ENCODE results near the gene ZNF555. TPM values are rescaled to one million over a fixed set of nuclear protein-coding genes. Genes with fewer than 3 reads are reported as not detected.

The ZNF555 gene
- total RNA-seq, 1 experiment from 2014 or later: 0.84 TPM

- no peak for ATAC-seq
- POLR2A ChIA-PET (ENCODE audit: unreplicated experiment): no interaction called here
- CTCF ChIA-PET: no interaction called here
Observed at GRCh38 chr19:2822846-2823245, 18.4 kb upstream of the ZNF555 start.

GRCh38 chr19:2823646-2824045 lies 17.6 kb upstream of the ZNF555 start:
- TF ChIP-seq EZH2 (IDR thresholded peaks at IDR 0.05; ENCODE audit: low read length, unreplicated experiment) (no peak), EZH2phosphoT487 (IDR thresholded peaks at IDR 0.05; ENCODE audit: borderline replicate concordance, low read length) (no peak), CTCF (conservative IDR thresholded peaks at IDR 0.05; ENCODE audit: low read depth, low read length) (no peak)
- no peak for DNase-seq
- intact Hi-C loops (cut with micrococcal nuclease): no loop called here
- H3K36me3 ChIP-seq (ENCODE audit: low read depth, low read length): no peaks in the 10 kb centered on the region
- no peaks in the 10 kb centered on the region for H4K20me1 ChIP-seq (ENCODE audit: low read length)
- H3K4me1 ChIP-seq (ENCODE audit: insufficient read depth, low read length): no peaks in the 10 kb centered on the region
- H3K27ac ChIP-seq (ENCODE audit: low read length): no peak overlapping the region
- no peak for ATAC-seq
- H3K9me2 ChIP-seq (replicated peaks; ENCODE audit: low read length): no peaks in the 10 kb centered on the region
- no peaks in the 10 kb centered on the region for H3K79me2 ChIP-seq (ENCODE audit: low read length)
- H3K27me3 ChIP-seq (ENCODE audit: low read length): no peaks in the 10 kb centered on the region
- no peak overlapping the region for H3K4me2 ChIP-seq (ENCODE audit: low read length)
- H3K4me3 ChIP-seq (ENCODE audit: low read length): no peak overlapping the region
- POLR2A ChIA-PET (ENCODE audit: unreplicated experiment): no interaction called here
- BruUV-seq (replicated peaks): no TSS peak
- no peaks in the 10 kb centered on the region for H3K9me3 ChIP-seq (ENCODE audit: low read length)
- no peak overlapping the region for H3K9ac ChIP-seq (ENCODE audit: low read length)
- no peak overlapping the region for H2AFZ ChIP-seq (ENCODE audit: low read length)
- CTCF ChIA-PET: no interaction called here
- no peaks in the 10 kb centered on the region for H3F3A ChIP-seq (ENCODE audit: low read length, unreplicated experiment)

More at GRCh38 chr19:2822846-2823245, 18.4 kb upstream of the ZNF555 start:
- TF ChIP-seq EZH2phosphoT487 (IDR thresholded peaks at IDR 0.05; ENCODE audit: borderline replicate concordance, low read length) (no peak), CTCF (conservative IDR thresholded peaks at IDR 0.05; ENCODE audit: low read depth, low read length) (no peak), EZH2 (IDR thresholded peaks at IDR 0.05; ENCODE audit: low read length, unreplicated experiment) (no peak)
- H3K36me3 ChIP-seq (ENCODE audit: low read depth, low read length): no peaks in the 10 kb centered on the region
- H3K27ac ChIP-seq (ENCODE audit: low read length): no peak overlapping the region
- no peak overlapping the region for H3K4me2 ChIP-seq (ENCODE audit: low read length)
- H3F3A ChIP-seq (ENCODE audit: low read length, unreplicated experiment): no peaks in the 10 kb centered on the region
- H3K9me3 ChIP-seq (ENCODE audit: low read length): no peaks in the 10 kb centered on the region
- H4K20me1 ChIP-seq (ENCODE audit: low read length): no peaks in the 10 kb centered on the region
- no peak overlapping the region for H2AFZ ChIP-seq (ENCODE audit: low read length)
- intact Hi-C loops (cut with micrococcal nuclease): no loop called here
- no peak for DNase-seq
- no peak overlapping the region for H3K4me3 ChIP-seq (ENCODE audit: low read length)
- no peaks in the 10 kb centered on the region for H3K4me1 ChIP-seq (ENCODE audit: insufficient read depth, low read length)
- no peaks in the 10 kb centered on the region for H3K9me2 ChIP-seq (replicated peaks; ENCODE audit: low read length)
- BruUV-seq (replicated peaks): no TSS peak
- no peaks in the 10 kb centered on the region for H3K27me3 ChIP-seq (ENCODE audit: low read length)
- no peaks in the 10 kb centered on the region for H3K79me2 ChIP-seq (ENCODE audit: low read length)
- no peak overlapping the region for H3K9ac ChIP-seq (ENCODE audit: low read length)

- intact Hi-C loops (cut with micrococcal nuclease): no loop called here
- CTCF ChIA-PET: no interaction called here
- no peaks in the 10 kb centered on the region for H3K27me3 ChIP-seq (ENCODE audit: low read length)
- no peaks in the 10 kb centered on the region for H3F3A ChIP-seq (ENCODE audit: low read length, unreplicated experiment)
- no peak overlapping the region for H3K27ac ChIP-seq (ENCODE audit: low read length)
- H3K4me1 ChIP-seq (ENCODE audit: insufficient read depth, low read length): no peaks in the 10 kb centered on the region
- no peaks in the 10 kb centered on the region for H4K20me1 ChIP-seq (ENCODE audit: low read length)
- H3K9ac ChIP-seq (ENCODE audit: low read length): no peak overlapping the region
- ATAC-seq (no peak), DNase-seq (no peak)
- H2AFZ ChIP-seq (ENCODE audit: low read length): no peak overlapping the region
- H3K9me3 ChIP-seq (ENCODE audit: low read length): no peaks in the 10 kb centered on the region
- H3K4me2 ChIP-seq (ENCODE audit: low read length): no peak overlapping the region
- POLR2A ChIA-PET (ENCODE audit: unreplicated experiment): no interaction called here
- H3K36me3 ChIP-seq (ENCODE audit: low read depth, low read length): no peaks in the 10 kb centered on the region
- H3K9me2 ChIP-seq (replicated peaks; ENCODE audit: low read length): no peaks in the 10 kb centered on the region
- no TSS peak for BruUV-seq (replicated peaks)
- H3K4me3 ChIP-seq (ENCODE audit: low read length): no peak overlapping the region
- TF ChIP-seq CTCF (conservative IDR thresholded peaks at IDR 0.05; ENCODE audit: low read depth, low read length) (no peak), EZH2 (IDR thresholded peaks at IDR 0.05; ENCODE audit: low read length, unreplicated experiment) (no peak), EZH2phosphoT487 (IDR thresholded peaks at IDR 0.05; ENCODE audit: borderline replicate concordance, low read length) (no peak)
- H3K79me2 ChIP-seq (ENCODE audit: low read length): no peaks in the 10 kb centered on the region
Observed at GRCh38 chr19:2824129-2824528, 17.1 kb upstream of the ZNF555 start.
